Uterus (tissue), 4 donors: ENCODE data around the gene SWI5. TPM values are rescaled to one million over a fixed set of nuclear protein-coding genes. Genes with fewer than 3 reads are reported as not detected.
"Not testable (repeated sequence)": the region's sequence is repeated elsewhere in the genome, so short reads cannot be mapped to it uniquely, and the experiment has no call there.

Experiments used
- DNase-seq, 2 donors: peaks; one replicate each; pipeline ENCODE4 v3.0.0-alpha.2; 2019 to 2020
- H3K27ac ChIP-seq, 2 donors: fragments of 200-600 bp; sonication (generic); 1 replicate in 1 of 2; 2 replicates in 1 of 2; pipeline ENCODE4 v1.5.1; 2016 to 2018
- H3K27me3 ChIP-seq, 2 donors: fragments of 200-600 bp; sonication (generic); one replicate each; pipeline ENCODE4 v1.5.1; 2018 to 2019; ENCODE audit warnings: control low read depth in 1 of 2
- H3K36me3 ChIP-seq, 2 donors: fragments of 200-600 bp; sonication (generic); one replicate each; pipeline ENCODE4 v1.5.1; 2019; ENCODE audit warnings: control low read depth in 1 of 2
- H3K4me1 ChIP-seq, 2 donors: fragments of 200-600 bp; sonication (generic); one replicate each; pipeline ENCODE4 v1.5.1; 2018 to 2019; ENCODE audit warnings: control low read depth in 1 of 2
- H3K4me3 ChIP-seq, 2 donors: fragments of 200-600 bp; sonication (generic); 1 replicate in 1 of 2; 2 replicates in 1 of 2; pipeline ENCODE4 v1.5.1; 2018 to 2019; ENCODE audit warnings: mild to moderate bottlenecking in 1 of 2
- H3K9me3 ChIP-seq, 2 donors: fragments of 200-600 bp; sonication (generic); one replicate each; pipeline ENCODE4 v1.5.1; 2019; ENCODE audit warnings: control low read depth in 1 of 2
- CTCF ChIP-seq, 4 experiments: fragments of 200-600 bp in 2 of 4; fragments of 450-650 bp in 2 of 4; sonication (generic) in 2 of 4; IDR thresholded peaks; one replicate each; pipeline ENCODE4 v1.5.1; 2016 to 2019; ENCODE audit warnings: antibody characterized with exemption in 4 of 4, mild to moderate bottlenecking in 2 of 4, moderate library complexity in 1 of 4
- POLR2A ChIP-seq, 2 donors: fragments of 450-650 bp; IDR thresholded peaks; one replicate each; pipeline ENCODE4 v1.6.1; 2016; ENCODE audit warnings: antibody characterized with exemption in 2 of 2, mild to moderate bottlenecking in 1 of 2, moderate library complexity in 1 of 2
- intact Hi-C: fragments of 100-400 bp; cut with DNase I; formaldehyde crosslinking; loops from one replicate; pipeline ENCODE4 v1.15.1; 2023; ENCODE audit warnings: low total_unique reads
- total RNA-seq, 4 donors: library from RNA; depleted of rRNA in 3 of 4; stranded (reverse); fragments of >200 nt in 3 of 4; gene quantifications; one replicate each; pipeline versions ENCODE4 v1.1.0 to v1.2.4, GENCODE V29; 2014 to 2023
- donor health status: DM: yes; HTN: yes; CAD: no.

Gene SWI5
- total RNA-seq, 4 donors from 2014 or later: 10.3 to 86.1 (median 19.3) TPM

GRCh38 chr9:128274245-128274644, 1.8 kb upstream of the SWI5 start:
- H3K4me1 ChIP-seq: peaks cover 0 to 5% of the 10 kb centered on the region in 2 donors
- H3K27ac ChIP-seq: peak overlapping the region in 1 of 2 donors; percentile 89
- no peaks in the 10 kb centered on the region for H3K9me3 ChIP-seq
- H3K27me3 ChIP-seq: no peaks in the 10 kb centered on the region
- no peak for DNase-seq
- intact Hi-C loops: no loop called here
- peak overlapping the region in 1 of 2 donors; percentile 81 for H3K4me3 ChIP-seq
- H3K36me3 ChIP-seq: no peaks in the 10 kb centered on the region
- TF ChIP-seq CTCF (IDR thresholded peaks at IDR 0.05) (no peak), POLR2A (IDR thresholded peaks at IDR 0.05) (no peak)

GRCh38 chr9:128275198-128276007, 673 bp upstream of the SWI5 start, which contains the start of gene GOLGA2:
Gene GOLGA2, minus strand, starts transcription at chr9:128276007. Its CDS starts 31 bp downstream, at chr9:128275976.
- H3K27ac ChIP-seq: peak within 1 kb of the TSS; percentile 89 to 94
- peak; percentile 46 to 62 for DNase-seq
- no peaks in the 10 kb centered on the region for H3K9me3 ChIP-seq
- intact Hi-C loops: no loop called here
- peak within 1 kb of the TSS; percentile 81 to 93 for H3K4me3 ChIP-seq
- H3K36me3 ChIP-seq: no peaks in the 10 kb centered on the region
- TF ChIP-seq CTCF (IDR thresholded peaks at IDR 0.05) (no peak), POLR2A (IDR thresholded peaks at IDR 0.05) (no peak)
- H3K4me1 ChIP-seq: peaks cover 0 to 5% of the 10 kb centered on the region in 2 donors
- H3K27me3 ChIP-seq: no peaks in the 10 kb centered on the region

GRCh38 chr9:128276574-128277270, 646 bp downstream of the SWI5 start:
- H3K27ac ChIP-seq: peak overlapping the region; percentile 88 to 94
- H3K4me1 ChIP-seq: peaks cover 0 to 5% of the 10 kb centered on the region in 2 donors
- intact Hi-C loops: no loop called here
- H3K4me3 ChIP-seq: peak overlapping the region; percentile 48 to 93
- no peaks in the 10 kb centered on the region for H3K9me3 ChIP-seq
- DNase-seq: peak; percentile 55 to 58
- TF ChIP-seq POLR2A (IDR thresholded peaks at IDR 0.05) (no peak), CTCF (IDR thresholded peaks at IDR 0.05) (no peak)
- no peaks in the 10 kb centered on the region for H3K36me3 ChIP-seq
- no peaks in the 10 kb centered on the region for H3K27me3 ChIP-seq

- intact Hi-C loops, H3K4me1 ChIP-seq, H3K36me3 ChIP-seq, H3K27me3 ChIP-seq, H3K9me3 ChIP-seq, H3K4me3 ChIP-seq: not testable (repeated sequence)
- peak overlapping the region; percentile 29 to 33 for H3K27ac ChIP-seq
- peak; percentile 30 to 55 for DNase-seq
These were observed 3.3 kb downstream of the SWI5 start for GRCh38 chr9:128279088-128280073.

GRCh38 chr9:128280084-128280622, 4.1 kb downstream of the SWI5 start:
- Histone ChIP-seq H3K9me3 (no peaks in the 10 kb centered on the region), H3K4me3 (no peak overlapping the region), H3K36me3 (no peaks in the 10 kb centered on the region), H3K4me1 (peaks cover 0 to 5% of the 10 kb centered on the region in 2 donors), H3K27ac (no peak overlapping the region), H3K27me3 (no peaks in the 10 kb centered on the region)
- no peak for DNase-seq
- no peak for TF ChIP-seq POLR2A (IDR thresholded peaks at IDR 0.05)
- no peak for TF ChIP-seq CTCF (IDR thresholded peaks at IDR 0.05)
- intact Hi-C loops: no loop called here
